Endothelial cell of umbilical vein (primary cell): ENCODE results near the gene PLLP. TPM values are rescaled to one million over a fixed set of nuclear protein-coding genes. Genes with fewer than 3 reads are reported as not detected.
A peak's percentile ranks its signal among the peaks of the same experiment; 100 is the strongest.

Source experiments
- BruUV-seq: library from RNA; stranded (reverse); fragments of 400-500 nt; replicated peaks from 2 replicates; lab custom pipeline; 2021; lab: Mats Ljungman, UMichigan
- CTCF ChIA-PET: fragments of 300-600, 350-600 bp; sonication (Branson Sonifier 250); formaldehyde crosslinking; loops from one replicate; lab custom pipeline; 2021; ENCODE audit warnings: antibody characterized with exemption, inconsistent platforms; lab: Charles Lee
- POLR2A ChIA-PET: fragments of 300-600, 350-600 bp; sonication (Branson Sonifier 250); formaldehyde crosslinking; loops from one replicate; lab custom pipeline; 2021; ENCODE audit warnings: antibody characterized with exemption, inconsistent platforms; lab: Charles Lee
- DNase-seq: peaks from one replicate; pipeline ENCODE4 v3.0.0-alpha.2; 2011; ENCODE audit warnings: low read depth, low spot score
- FAIRE-seq: peaks from 2 replicates; lab custom pipeline; 2011; peaks lifted over from hg19 to GRCh38; lab: Jason Lieb, UNC
- H2AFZ ChIP-seq: 2 replicates; pipeline ENCODE4 v1.6.0; 2012; ENCODE audit warnings: low read depth, low read length, control low read depth, inconsistent platforms
- H3K27ac ChIP-seq: 2 replicates; pipeline ENCODE4 v1.5.1; 2011; ENCODE audit warnings: low read depth, mild to moderate bottlenecking, control low read depth, low read length, moderate library complexity; ENCODE audit not compliant: insufficient read depth
- H3K27me3 ChIP-seq, 2 experiments: 2 replicates each; pipeline versions ENCODE4 v1.6.0 to v1.6.1; 2011; ENCODE audit warnings: low read length in 2 of 2, mixed read lengths in 1 of 2; ENCODE audit not compliant: control insufficient read depth in 2 of 2, insufficient read depth in 2 of 2
- H3K36me3 ChIP-seq, 2 experiments: 2 replicates in 1 of 2; 3 replicates in 1 of 2; pipeline ENCODE4 v1.5.1; 2011; ENCODE audit warnings: low read length in 2 of 2, mild to moderate bottlenecking in 1 of 2, moderate library complexity in 1 of 2; ENCODE audit not compliant: control insufficient read depth in 2 of 2, insufficient read depth in 2 of 2; ENCODE audit errors: extremely low read depth in 1 of 2
- H3K4me1 ChIP-seq: 3 replicates; pipeline ENCODE4 v1.5.1; 2011; ENCODE audit warnings: mild to moderate bottlenecking, low read length; ENCODE audit not compliant: control insufficient read depth, insufficient read depth; ENCODE audit errors: extremely low read depth
- H3K4me2 ChIP-seq: 2 replicates; pipeline ENCODE4 v1.6.1; 2011; ENCODE audit warnings: low read length, control low read depth, mixed read lengths; ENCODE audit not compliant: insufficient read depth
- H3K4me3 ChIP-seq, 3 experiments: fragments of 200-600 bp in 1 of 3; sonication (generic), shearing (Covaris generic) in 1 of 3; replicated peaks in 1 of 3; 2 replicates each; pipeline ENCODE4 v1.5.1; 2011 to 2016; ENCODE audit warnings: control low read depth in 3 of 3, low read length in 3 of 3, mild to moderate bottlenecking in 2 of 3, inconsistent platforms in 1 of 3, low read depth in 1 of 3, moderate library complexity in 1 of 3; ENCODE audit not compliant: insufficient read depth in 1 of 3
- H3K79me2 ChIP-seq: 2 replicates; pipeline ENCODE4 v1.6.0; 2012; ENCODE audit warnings: low read length, inconsistent platforms; ENCODE audit not compliant: control insufficient read depth, insufficient read depth
- H3K9ac ChIP-seq: replicated peaks from 2 replicates; pipeline ENCODE3; 2011; ENCODE audit warnings: low read length, control low read depth; ENCODE audit not compliant: insufficient read depth; ENCODE audit errors: extremely low read depth
- H3K9me1 ChIP-seq: replicated peaks from 3 replicates; pipeline ENCODE4 v1.6.0; 2011; ENCODE audit warnings: mild to moderate bottlenecking, low read length; ENCODE audit not compliant: control insufficient read depth, insufficient read depth; ENCODE audit errors: extremely low read depth
- H3K9me3 ChIP-seq: replicated peaks from 2 replicates; pipeline ENCODE4 v1.5.1; 2012; ENCODE audit warnings: low read length, inconsistent platforms; ENCODE audit not compliant: control insufficient read depth, insufficient read depth
- H4K20me1 ChIP-seq: replicated peaks from 2 replicates; pipeline ENCODE3; 2011; ENCODE audit warnings: mild to moderate bottlenecking, low read length; ENCODE audit not compliant: control insufficient read depth, insufficient read depth; ENCODE audit errors: extremely low read depth
- EZH2 ChIP-seq: IDR thresholded peaks from 2 replicates; pipeline ENCODE4 v1.6.1; 2012; ENCODE audit warnings: borderline replicate concordance, low read depth, mild to moderate bottlenecking, moderate library complexity, low read length, inconsistent platforms; ENCODE audit not compliant: severe bottlenecking
- FOS ChIP-seq: IDR thresholded peaks from 2 replicates; pipeline ENCODE4 v1.6.1; 2011; ENCODE audit warnings: mild to moderate bottlenecking, low read length, moderate library complexity, borderline replicate concordance; ENCODE audit not compliant: insufficient read depth
- GATA2 ChIP-seq: IDR thresholded peaks from 2 replicates; pipeline ENCODE4 v1.7.0; 2011; ENCODE audit warnings: low read depth, mild to moderate bottlenecking, moderate library complexity, mixed read lengths, low read length; ENCODE audit not compliant: insufficient read length, insufficient read depth
- JUN ChIP-seq: IDR thresholded peaks from 2 replicates; pipeline ENCODE4 v1.6.1; 2011; ENCODE audit warnings: borderline replicate concordance, low read depth; ENCODE audit not compliant: insufficient read length, insufficient read depth
- MYC ChIP-seq: IDR thresholded peaks from one replicate; pipeline ENCODE4 v1.6.1; 2011; ENCODE audit warnings: mild to moderate bottlenecking, low read depth, low read length
- POLR2A ChIP-seq: IDR thresholded peaks from 2 replicates; pipeline ENCODE4 v1.6.1; 2012; ENCODE audit warnings: low read depth, mild to moderate bottlenecking, control low read depth, low read length
- POLR2AphosphoS5 ChIP-seq: IDR thresholded peaks from 2 replicates; pipeline ENCODE4 v1.6.1; 2012; ENCODE audit warnings: low read depth, mild to moderate bottlenecking, control low read depth, low read length, moderate library complexity; ENCODE audit not compliant: insufficient read depth
- dilution Hi-C: fragments of 300-500 bp; cut with MboI; formaldehyde crosslinking; loops from one replicate; pipeline ENCODE4 v1.15.0; 2019; ENCODE audit warnings: low sequenced_read_pairs; ENCODE audit not compliant: extremely low pct_ligation_motif_present
- intact Hi-C: fragments of 100-400 bp; cut with micrococcal nuclease; formaldehyde crosslinking; loops from one replicate; pipeline ENCODE4 v1.10.0; 2022
- polyA plus RNA-seq, 4 experiments: library from polyadenylated mRNA; depleted of rRNA in 3 of 4; stranded (reverse) in 3 of 4; unstranded in 1 of 4; fragments of >200 nt; gene quantifications; 2 replicates each; pipeline versions ENCODE4 v1.2.1 to v1.2.3, GENCODE V29; 2011 to 2012; ENCODE audit warnings: missing spikeins in 1 of 4
- total RNA-seq: library from RNA; stranded (reverse); gene quantifications from 2 replicates; pipeline ENCODE4 v1.2.3, GENCODE V29; 2021
- TF ChIP-seq, protein P1 (sequence below): IDR thresholded peaks from 2 replicates; pipeline ENCODE4 v1.6.1; 2011; ENCODE audit not compliant: insufficient read depth, insufficient read length
- TF ChIP-seq, protein P2 (sequence below), 2 donors: IDR thresholded peaks; 1 replicate in 1 of 2; 2 replicates in 1 of 2; pipeline ENCODE4 v1.5.1; 2011; ENCODE audit warnings: low read length in 2 of 2, mild to moderate bottlenecking in 2 of 2, moderate library complexity in 2 of 2, control low read depth in 1 of 2, inconsistent platforms in 1 of 2, low read depth in 1 of 2; ENCODE audit not compliant: insufficient read depth in 1 of 2; ENCODE audit errors: extremely low read depth in 1 of 2

Gene PLLP
- total and polyA plus RNA-seq, 2 donors (not counting 3 experiments of a cell fraction or from before 2014, with no cell fraction given) = 4.4 to 14.4 TPM

DNA sequence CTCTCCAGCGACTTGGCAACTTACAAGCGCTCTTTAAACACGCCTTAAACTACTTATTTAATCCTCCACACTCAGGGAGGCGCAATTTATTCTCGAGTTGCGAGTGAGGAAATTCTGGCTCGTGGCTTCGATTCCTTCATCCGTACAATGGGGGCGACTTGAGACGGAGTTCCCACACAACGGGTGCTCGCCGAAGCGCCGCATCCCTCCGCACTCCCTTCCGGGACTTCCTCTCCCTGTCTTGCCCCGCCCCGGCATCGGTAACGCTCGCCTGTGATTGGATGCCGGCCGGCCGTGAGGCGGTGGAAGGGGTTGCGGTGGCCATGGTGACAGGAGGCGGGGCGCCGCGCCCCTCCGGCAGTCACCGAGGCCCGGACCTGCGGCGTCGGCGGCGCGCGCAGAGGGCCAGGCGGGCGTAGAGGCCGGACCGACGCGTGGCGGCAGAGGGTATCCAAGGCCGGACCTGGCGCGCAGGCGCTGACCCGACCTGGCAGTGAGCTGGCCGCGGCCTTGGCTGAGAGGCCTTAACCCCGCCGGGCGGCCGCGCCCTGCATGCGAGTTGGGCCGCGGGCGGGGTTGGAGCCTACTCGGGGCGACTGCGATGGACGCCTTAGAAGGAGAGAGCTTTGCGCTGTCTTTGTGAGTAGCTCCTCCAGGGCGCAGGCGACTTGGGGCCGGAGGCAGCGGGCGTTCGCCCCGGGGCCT is 39.6 kb downstream of the PLLP start, which contains the start of gene ARL2BP:
Gene ARL2BP, plus strand, starts transcription at position 493 of the 705 bp plus-strand sequence. Its CDS starts 109 bp downstream, at position 602.
- peak; percentile 95 for FAIRE-seq
- ChIA-PET CTCF (interaction anchor here (0.6 to 4.1 kb wide), 13 partner anchors 9 to 180 kb away, joined by 3 to 19 read pairs (median 3); partner anchors contain the start of gene PLLP), POLR2A (interaction anchor here (0.6 to 1.4 kb wide), 4 partner anchors 16 to 57 kb away, joined by 3 to 8 read pairs (median 6); no protein-coding TSS in a partner anchor)
- BruUV-seq = no TSS peak
- H3K4me1 ChIP-seq = peaks cover 11% of the 10 kb centered on the region
- H3K4me2 ChIP-seq = peak within 1 kb of the TSS; percentile 99
- dilution Hi-C loops = no loop called here
- peak within 1 kb of the TSS; percentile 75 to 89 (median 85) for H3K4me3 ChIP-seq
- peaks cover 9 to 13% of the 10 kb centered on the region in 2 experiments for H3K36me3 ChIP-seq
- H3K27me3 ChIP-seq = no peaks in the 10 kb centered on the region
- intact Hi-C loops = loop anchor here (1.0 to 2.0 kb wide), 6 partner anchors 15 to 172 kb away; partner anchors contain the start of genes PLLP, PSME3IP1 and RSPRY1
- no peaks in the 10 kb centered on the region for H3K9me1 ChIP-seq
- H3K79me2 ChIP-seq = peaks cover 10% of the 10 kb centered on the region
- peak within 1 kb of the TSS; percentile 86 for H3K9ac ChIP-seq
- H4K20me1 ChIP-seq = no peaks in the 10 kb centered on the region
- H3K9me3 ChIP-seq = no peaks in the 10 kb centered on the region
- peak within 1 kb of the TSS; percentile 72 for H3K27ac ChIP-seq
- TF ChIP-seq, protein P1, sequence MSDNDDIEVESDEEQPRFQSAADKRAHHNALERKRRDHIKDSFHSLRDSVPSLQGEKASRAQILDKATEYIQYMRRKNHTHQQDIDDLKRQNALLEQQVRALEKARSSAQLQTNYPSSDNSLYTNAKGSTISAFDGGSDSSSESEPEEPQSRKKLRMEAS = peak; percentile 20
- TF ChIP-seq EZH2 (no peak), POLR2A (peak; percentile 89), MYC (peak; percentile 6), FOS (no peak), JUN (no peak), POLR2AphosphoS5 (peak; percentile 84), GATA2 (no peak)
- TF ChIP-seq, protein P2, sequence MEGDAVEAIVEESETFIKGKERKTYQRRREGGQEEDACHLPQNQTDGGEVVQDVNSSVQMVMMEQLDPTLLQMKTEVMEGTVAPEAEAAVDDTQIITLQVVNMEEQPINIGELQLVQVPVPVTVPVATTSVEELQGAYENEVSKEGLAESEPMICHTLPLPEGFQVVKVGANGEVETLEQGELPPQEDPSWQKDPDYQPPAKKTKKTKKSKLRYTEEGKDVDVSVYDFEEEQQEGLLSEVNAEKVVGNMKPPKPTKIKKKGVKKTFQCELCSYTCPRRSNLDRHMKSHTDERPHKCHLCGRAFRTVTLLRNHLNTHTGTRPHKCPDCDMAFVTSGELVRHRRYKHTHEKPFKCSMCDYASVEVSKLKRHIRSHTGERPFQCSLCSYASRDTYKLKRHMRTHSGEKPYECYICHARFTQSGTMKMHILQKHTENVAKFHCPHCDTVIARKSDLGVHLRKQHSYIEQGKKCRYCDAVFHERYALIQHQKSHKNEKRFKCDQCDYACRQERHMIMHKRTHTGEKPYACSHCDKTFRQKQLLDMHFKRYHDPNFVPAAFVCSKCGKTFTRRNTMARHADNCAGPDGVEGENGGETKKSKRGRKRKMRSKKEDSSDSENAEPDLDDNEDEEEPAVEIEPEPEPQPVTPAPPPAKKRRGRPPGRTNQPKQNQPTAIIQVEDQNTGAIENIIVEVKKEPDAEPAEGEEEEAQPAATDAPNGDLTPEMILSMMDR (IDR thresholded peaks at IDR 0.05; ENCODE audit: extremely low read depth in 1 of 2, insufficient read depth in 1 of 2, low read depth in 1 of 2, low read length in 2 of 2) = peak; percentile 3 to 10
- H2AFZ ChIP-seq = peak within 1 kb of the TSS; percentile 73
- peak; percentile 99 for DNase-seq
